ENCODE measurements around the gene KCNJ18.
"Not testable (repeated sequence)": the region's sequence is repeated elsewhere in the genome, so short reads cannot be mapped to it uniquely, and the experiment has no call there.

GRCh38 chr17:21670361-21671155 lies 21.8 kb upstream of the KCNJ18 start:
- not testable (repeated sequence) for TF ChIP-seq CTCF (IDR thresholded peaks at IDR 0.05; ENCODE audit: low read depth, low read length, poor library complexity, severe bottlenecking); EZH2phosphoT487 (IDR thresholded peaks at IDR 0.05; ENCODE audit: borderline replicate concordance, low read length)

All from DOHH2 (cell line).